Prostate gland (tissue), 2 donors: Measurements from ENCODE around the gene CORO2B. TPM values are rescaled to one million over a fixed set of nuclear protein-coding genes. Genes with fewer than 3 reads are reported as not detected.
"Not testable (repeated sequence)": the region's sequence is repeated elsewhere in the genome, so short reads cannot be mapped to it uniquely, and the experiment has no call there.

Experiments
- DNase-seq: peaks from one replicate; pipeline ENCODE4 v3.0.0-alpha.2; 2019; ENCODE audit warnings: low spot score
- H3K27ac ChIP-seq, 2 donors: fragments of 200-600 bp; sonication (generic); 2 replicates each; pipeline ENCODE4 v1.5.1; 2017 to 2019
- H3K27me3 ChIP-seq: fragments of 200-600 bp; sonication (generic); replicated peaks from 2 replicates; pipeline ENCODE4 v1.5.1; 2019; ENCODE audit not compliant: insufficient read depth
- H3K36me3 ChIP-seq, 2 donors: fragments of 200-600 bp; sonication (generic); 1 replicate in 1 of 2; 2 replicates in 1 of 2; pipeline versions ENCODE4 v1.5.1 to v1.8.1; 2017 to 2019
- H3K4me1 ChIP-seq: fragments of 200-600 bp; sonication (generic); replicated peaks from 2 replicates; pipeline ENCODE4 v1.5.1; 2019
- H3K4me3 ChIP-seq, 2 donors: fragments of 200-600 bp; sonication (generic); 2 replicates each; pipeline ENCODE4 v1.5.1; 2017 to 2019
- H3K9me3 ChIP-seq: fragments of 200-600 bp; sonication (generic); 2 replicates; pipeline ENCODE4 v1.5.1; 2017
- POLR2A ChIP-seq: fragments of 450-650 bp; IDR thresholded peaks from one replicate; pipeline ENCODE4 v1.6.1; 2016; ENCODE audit warnings: antibody characterized with exemption, mild to moderate bottlenecking
- POLR2AphosphoS5 ChIP-seq: sonication (generic); formaldehyde crosslinking; IDR thresholded peaks from one replicate; pipeline ENCODE4 v1.6.1; 2017; ENCODE audit warnings: antibody characterized with exemption
- WGBS: methylation state at CpG from one replicate; pipeline ENCODE4 v1.1.5; 2018; 5-methylcytosine and 5-hydroxymethylcytosine counted together
- intact Hi-C: fragments of 100-400 bp; cut with DNase I; formaldehyde crosslinking; loops from one replicate; pipeline ENCODE4 v1.14.2; 2022
- total RNA-seq, 2 donors: library from RNA; depleted of rRNA; stranded (reverse); fragments of >200 nt; gene quantifications; one replicate each; pipeline ENCODE4 v1.1.0, GENCODE V29; 2016
- TF ChIP-seq, protein P1 (sequence below), 4 experiments: fragments of 200-600 bp in 2 of 4; fragments of 450-650 bp in 2 of 4; sonication (generic) in 2 of 4; IDR thresholded peaks; 1 replicate in 3 of 4; 2 replicates in 1 of 4; pipeline ENCODE4 v1.5.1; 2016 to 2019; ENCODE audit warnings: antibody characterized with exemption in 4 of 4, mild to moderate bottlenecking in 2 of 4, moderate library complexity in 2 of 4

Gene CORO2B
- total RNA-seq, 2 donors from 2014 or later: 0.50 to 1.4 TPM

DNA sequence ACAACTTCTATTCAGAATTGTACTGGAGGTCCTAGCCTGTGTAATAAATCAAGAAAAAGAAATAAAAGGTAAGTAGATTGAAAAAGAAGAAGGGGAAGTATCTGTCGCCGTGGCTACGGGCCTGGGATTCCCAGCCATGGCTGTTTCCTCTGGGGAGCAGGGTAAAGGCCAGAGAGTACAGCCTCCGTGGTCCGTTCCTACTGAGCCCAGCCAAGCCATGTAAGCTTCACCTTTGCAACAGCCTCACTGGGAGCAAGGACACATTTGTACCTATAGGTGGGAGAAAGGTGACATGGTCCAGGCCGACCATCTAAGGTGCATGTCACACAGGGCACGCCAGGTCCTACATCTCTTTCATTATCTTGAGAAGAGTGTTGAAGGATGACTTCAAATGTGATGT, 170.6 kb downstream of the CORO2B start:
- Histone ChIP-seq H3K27me3 (no peaks in the 10 kb centered on the region), H3K4me1 (no peaks in the 10 kb centered on the region), H3K4me3 (no peak overlapping the region), H3K27ac (no peak overlapping the region), H3K36me3 (no peaks in the 10 kb centered on the region), H3K9me3 (no peaks in the 10 kb centered on the region)
- no peak for DNase-seq
- intact Hi-C loops: no loop called here
- 91% methylated on average over 7 of the region's 7 CpGs for WGBS
- TF ChIP-seq, protein P1, sequence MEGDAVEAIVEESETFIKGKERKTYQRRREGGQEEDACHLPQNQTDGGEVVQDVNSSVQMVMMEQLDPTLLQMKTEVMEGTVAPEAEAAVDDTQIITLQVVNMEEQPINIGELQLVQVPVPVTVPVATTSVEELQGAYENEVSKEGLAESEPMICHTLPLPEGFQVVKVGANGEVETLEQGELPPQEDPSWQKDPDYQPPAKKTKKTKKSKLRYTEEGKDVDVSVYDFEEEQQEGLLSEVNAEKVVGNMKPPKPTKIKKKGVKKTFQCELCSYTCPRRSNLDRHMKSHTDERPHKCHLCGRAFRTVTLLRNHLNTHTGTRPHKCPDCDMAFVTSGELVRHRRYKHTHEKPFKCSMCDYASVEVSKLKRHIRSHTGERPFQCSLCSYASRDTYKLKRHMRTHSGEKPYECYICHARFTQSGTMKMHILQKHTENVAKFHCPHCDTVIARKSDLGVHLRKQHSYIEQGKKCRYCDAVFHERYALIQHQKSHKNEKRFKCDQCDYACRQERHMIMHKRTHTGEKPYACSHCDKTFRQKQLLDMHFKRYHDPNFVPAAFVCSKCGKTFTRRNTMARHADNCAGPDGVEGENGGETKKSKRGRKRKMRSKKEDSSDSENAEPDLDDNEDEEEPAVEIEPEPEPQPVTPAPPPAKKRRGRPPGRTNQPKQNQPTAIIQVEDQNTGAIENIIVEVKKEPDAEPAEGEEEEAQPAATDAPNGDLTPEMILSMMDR (IDR thresholded peaks at IDR 0.05): no peak
- no peak for TF ChIP-seq POLR2A
- no peak for TF ChIP-seq POLR2AphosphoS5

DNA sequence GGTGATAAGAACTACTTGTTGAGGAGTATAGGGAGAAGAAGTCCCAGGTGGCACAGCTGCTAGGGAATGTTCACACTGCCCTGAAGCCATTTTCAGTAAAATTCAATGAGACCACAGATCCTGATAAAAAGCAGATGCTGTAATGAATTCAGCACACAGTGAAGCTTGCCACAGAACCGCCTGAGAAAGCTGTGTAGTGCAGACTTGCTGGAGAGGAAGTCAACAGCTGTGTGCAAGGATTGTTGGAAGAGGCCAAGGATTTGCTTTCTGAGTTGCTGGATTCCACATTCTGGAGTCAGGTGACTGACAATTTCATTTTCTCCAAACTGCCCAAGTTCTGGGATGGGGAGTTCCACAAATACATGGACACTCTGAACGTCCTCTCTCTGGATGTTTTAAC, 171.0 kb downstream of the CORO2B start:
- no peak for DNase-seq
- intact Hi-C loops: no loop called here

DNA sequence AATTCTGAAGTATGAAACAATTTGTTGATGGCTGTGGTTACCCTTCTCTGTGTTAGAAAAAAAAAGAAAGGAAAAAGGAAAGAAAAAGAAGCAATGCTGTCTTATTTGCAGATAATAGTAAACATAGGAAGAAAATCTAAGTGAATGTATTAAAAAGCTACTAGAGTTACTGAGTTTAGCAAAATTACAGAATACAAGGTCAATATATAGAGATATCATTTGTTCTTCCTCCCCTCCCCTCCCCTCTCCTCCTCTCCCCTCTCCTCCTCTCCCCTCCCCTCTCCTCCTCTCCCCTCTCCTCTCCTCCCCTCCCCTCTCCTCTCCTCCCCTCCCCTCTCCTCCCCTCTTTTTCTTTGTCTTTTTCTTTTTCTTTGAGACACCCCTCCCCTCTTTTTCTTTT, 172.8 kb downstream of the CORO2B start:
- TF ChIP-seq, protein P1 (IDR thresholded peaks at IDR 0.05): no peak
- TF ChIP-seq POLR2A (no peak), POLR2AphosphoS5 (no peak)
- Histone ChIP-seq H3K4me3 (no peak overlapping the region), H3K4me1 (no peaks in the 10 kb centered on the region), H3K27ac (no peak overlapping the region), H3K36me3 (no peaks in the 10 kb centered on the region), H3K27me3 (no peaks in the 10 kb centered on the region), H3K9me3 (no peaks in the 10 kb centered on the region)
- intact Hi-C loops: no loop called here
- no peak for DNase-seq

More for the DNA sequence above, 171.0 kb downstream of the CORO2B start:
- H3K4me1 ChIP-seq: no peaks in the 10 kb centered on the region
- no peaks in the 10 kb centered on the region for H3K27me3 ChIP-seq
- no peak for TF ChIP-seq POLR2AphosphoS5
- TF ChIP-seq, protein P1 (IDR thresholded peaks at IDR 0.05): no peak
- TF ChIP-seq POLR2A: no peak
- 62% methylated on average over 2 of the region's 2 CpGs for WGBS
- H3K27ac ChIP-seq: no peak overlapping the region
- no peaks in the 10 kb centered on the region for H3K36me3 ChIP-seq
- no peaks in the 10 kb centered on the region for H3K9me3 ChIP-seq
- H3K4me3 ChIP-seq: no peak overlapping the region

DNA sequence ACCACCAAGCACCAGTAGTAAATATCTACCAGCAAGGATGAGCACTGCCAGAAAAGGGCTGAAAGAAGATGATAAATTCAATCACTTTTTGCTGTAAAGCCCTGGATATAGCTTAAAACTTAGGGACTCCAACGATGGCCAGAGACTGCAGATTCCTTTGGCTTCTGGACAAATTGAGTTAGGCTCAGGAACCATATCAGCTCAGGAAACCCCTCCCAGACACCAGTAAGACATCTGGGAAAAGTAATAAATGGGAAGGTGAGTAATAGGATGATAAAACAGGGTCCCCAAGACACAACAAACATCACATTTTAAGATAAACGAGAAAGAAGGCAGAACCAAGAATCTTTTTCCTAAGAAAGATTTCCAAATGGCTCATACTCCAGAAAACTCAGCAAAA, 176.9 kb downstream of the CORO2B start:
- Histone ChIP-seq H3K9me3 (no peaks in the 10 kb centered on the region), H3K4me3 (no peak overlapping the region), H3K27me3 (no peaks in the 10 kb centered on the region), H3K36me3 (no peaks in the 10 kb centered on the region), H3K27ac (no peak overlapping the region), H3K4me1 (no peaks in the 10 kb centered on the region)
- WGBS: 45% methylated on average over 2 of the region's 2 CpGs
- TF ChIP-seq POLR2AphosphoS5 (no peak), POLR2A (no peak)
- TF ChIP-seq, protein P1 (IDR thresholded peaks at IDR 0.05): no peak
- intact Hi-C loops: no loop called here
- no peak for DNase-seq

DNA sequence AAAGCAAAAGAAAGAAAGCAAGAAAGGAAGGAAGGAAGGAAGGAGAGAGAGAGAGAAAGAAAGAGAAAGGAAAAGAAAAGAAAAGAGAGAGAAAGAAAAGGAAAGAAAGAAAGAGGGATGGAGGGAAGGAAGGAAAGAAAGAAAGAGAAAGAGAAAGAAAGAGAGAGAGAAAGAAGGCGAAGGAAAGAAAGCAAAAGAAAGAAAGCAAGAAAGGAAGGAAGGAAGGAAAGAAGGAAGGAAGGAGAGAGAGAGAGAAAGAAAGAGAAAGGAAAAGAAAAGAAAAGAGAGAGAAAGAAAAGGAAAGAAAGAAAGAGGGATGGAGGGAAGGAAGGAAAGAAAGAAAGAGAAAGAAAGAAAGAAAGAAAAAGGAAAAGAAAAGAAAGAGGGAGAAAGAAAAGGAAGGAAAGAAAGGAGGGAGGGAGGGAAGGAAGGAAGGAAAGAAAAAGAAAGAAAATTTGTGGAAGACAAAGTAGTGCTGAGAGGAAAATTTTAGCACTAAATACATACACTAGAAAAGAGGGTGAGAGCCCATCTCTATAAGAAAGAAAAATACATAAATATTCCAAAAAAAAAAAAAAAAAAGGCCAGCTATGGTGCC, 181.3 kb downstream of the CORO2B start:
- H3K4me1 ChIP-seq, H3K4me3 ChIP-seq, DNase-seq, H3K36me3 ChIP-seq, H3K27ac ChIP-seq, H3K9me3 ChIP-seq, intact Hi-C loops, H3K27me3 ChIP-seq: not testable (repeated sequence)
- 94% methylated on average over 1 of the region's 1 CpG for WGBS
